GM19193 (cell line): Measurements from ENCODE around the gene AKAP10.
A peak's percentile ranks its signal among the peaks of the same experiment; 100 is the strongest.

Experiments used
- POLR2A ChIP-seq: IDR thresholded peaks from 4 replicates; pipeline ENCODE4 v1.6.1; 2011; ENCODE audit not compliant: insufficient read depth, insufficient read length; ENCODE audit errors: extremely low read depth

AKAP10 gene

GRCh38 chr17:19991252-19991885 is 13.7 kb upstream of the AKAP10 start:
- TF ChIP-seq POLR2A: no peak

- TF ChIP-seq POLR2A: no peak
Measured at GRCh38 chr17:19987897-19988296, 10.3 kb upstream of the AKAP10 start.

GRCh38 chr17:19986941-19987861 is 9.6 kb upstream of the AKAP10 start:
- TF ChIP-seq POLR2A: no peak

DNA sequence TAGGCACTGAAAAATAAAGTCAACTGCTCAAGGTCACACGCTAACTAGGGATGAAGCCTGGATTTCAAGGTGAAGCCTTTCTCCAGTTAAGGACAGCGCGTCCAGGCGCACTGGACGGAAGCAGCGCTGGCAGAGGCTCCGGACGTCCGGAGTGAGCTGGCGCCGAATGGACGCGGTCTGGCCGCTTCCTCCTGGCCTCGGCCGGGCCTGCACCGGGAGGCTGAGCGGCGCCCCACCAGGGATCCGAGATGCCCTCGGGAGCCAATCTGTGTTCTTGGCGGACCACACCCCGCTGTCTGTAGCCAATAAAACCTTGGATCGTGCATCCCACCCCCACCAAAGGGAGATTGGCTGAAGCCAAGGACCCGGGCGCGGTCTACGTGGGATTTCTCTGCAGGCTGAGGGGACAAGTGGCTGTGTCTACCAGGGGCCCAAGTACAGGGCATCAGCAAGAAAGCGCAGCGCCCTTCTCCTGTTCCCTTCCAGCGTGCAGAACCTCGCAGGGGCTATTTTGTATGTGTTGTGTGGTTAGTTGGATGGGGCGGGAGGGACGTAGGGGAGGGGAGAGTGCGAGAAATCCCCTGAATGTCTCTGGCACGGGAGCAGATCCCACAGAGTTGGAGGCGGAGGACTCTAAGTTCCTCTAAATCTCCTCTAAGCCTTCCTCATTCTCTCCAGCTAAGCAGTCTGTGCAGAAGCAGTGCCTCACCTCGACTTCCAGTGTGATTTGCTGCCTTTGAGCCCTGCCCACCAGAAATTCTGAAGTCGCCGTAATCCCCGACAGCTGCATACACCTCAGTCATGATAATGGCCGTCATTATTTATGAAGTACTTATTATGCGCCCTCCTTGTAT is 2.5 kb upstream of the AKAP10 start:
- TF ChIP-seq POLR2A: no peak

DNA sequence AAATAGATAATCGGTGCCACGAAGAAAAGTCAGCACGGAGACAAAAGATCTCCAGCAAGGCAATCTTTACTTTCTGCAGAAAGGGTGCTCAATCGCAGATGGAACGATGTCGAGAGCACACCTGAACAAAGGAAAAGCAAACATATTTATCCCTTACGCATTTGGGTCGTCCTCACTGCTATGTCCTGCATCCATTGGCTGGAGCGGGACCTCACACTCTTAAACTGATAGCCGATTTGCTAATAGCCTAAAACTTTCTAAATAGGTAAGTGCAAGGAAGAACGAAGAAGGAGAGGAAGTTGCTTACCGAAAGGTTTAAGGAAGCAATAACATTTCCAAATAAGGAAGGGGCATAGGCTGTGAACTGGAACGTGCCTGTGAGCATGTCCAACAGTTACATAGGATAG is 1.2 kb upstream of the AKAP10 start:
- TF ChIP-seq POLR2A: no peak

GRCh38 chr17:19978209-19978802 is 678 bp upstream of the AKAP10 start:
- TF ChIP-seq POLR2A: peak; percentile 52

DNA sequence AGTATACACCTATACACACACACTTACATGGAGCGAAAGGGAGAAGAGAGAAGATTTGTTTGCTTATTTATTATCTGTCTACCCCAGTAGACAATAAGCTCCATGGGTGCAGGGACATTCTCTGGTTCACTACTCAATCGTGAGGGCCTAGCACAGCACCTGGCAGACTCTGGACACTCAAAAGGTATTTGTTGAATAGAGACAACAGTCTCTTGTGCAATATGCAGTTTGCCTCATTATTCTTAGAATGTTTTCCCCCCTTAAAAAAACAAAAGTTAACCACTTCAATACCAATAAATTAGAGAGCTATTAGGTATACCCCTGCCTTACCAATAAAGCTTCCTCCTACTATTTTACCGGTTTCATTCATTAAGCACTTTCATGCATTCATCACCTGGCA is 2.0 kb downstream of the AKAP10 start:
- TF ChIP-seq POLR2A: no peak

DNA sequence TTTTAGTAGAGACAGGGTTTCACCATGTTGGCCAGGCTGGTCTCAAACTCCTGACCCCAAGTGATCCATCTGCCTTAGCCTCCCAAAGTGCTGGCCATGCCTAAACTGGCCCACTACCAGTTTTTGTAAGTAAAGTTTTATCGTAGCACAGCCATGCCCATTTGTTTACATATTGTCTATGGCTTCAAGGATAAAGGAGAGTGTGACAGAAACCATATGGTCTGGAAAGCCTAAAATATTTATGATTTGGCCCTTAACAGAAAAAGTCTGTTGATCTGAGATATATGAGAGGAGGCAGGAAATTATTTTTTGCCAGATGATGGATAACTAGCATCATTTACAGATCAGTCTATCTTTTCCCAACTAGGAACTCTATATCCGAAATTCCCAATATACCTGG is 4.5 kb downstream of the AKAP10 start:
- TF ChIP-seq POLR2A: no peak

DNA sequence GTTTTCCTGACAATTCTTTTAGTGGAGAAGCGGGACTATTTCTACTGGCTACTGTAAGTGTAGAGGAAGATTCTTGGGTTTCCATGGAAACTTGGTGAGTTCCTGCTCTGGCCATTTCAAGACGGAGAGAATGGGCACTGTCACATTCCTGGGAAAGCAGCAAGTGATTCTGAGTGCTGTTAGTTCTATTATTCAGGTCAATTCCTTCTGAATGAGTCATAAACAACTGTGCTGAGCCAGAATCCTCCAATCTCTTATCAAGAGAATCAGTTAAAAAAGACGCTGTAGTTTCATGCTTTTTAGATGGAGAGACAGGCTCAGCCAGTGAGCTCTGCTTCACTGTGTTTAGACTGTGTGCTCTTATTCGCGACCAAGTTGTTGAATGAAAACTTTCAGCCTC is 19.6 kb downstream of the AKAP10 start:
- TF ChIP-seq POLR2A: no peak

DNA sequence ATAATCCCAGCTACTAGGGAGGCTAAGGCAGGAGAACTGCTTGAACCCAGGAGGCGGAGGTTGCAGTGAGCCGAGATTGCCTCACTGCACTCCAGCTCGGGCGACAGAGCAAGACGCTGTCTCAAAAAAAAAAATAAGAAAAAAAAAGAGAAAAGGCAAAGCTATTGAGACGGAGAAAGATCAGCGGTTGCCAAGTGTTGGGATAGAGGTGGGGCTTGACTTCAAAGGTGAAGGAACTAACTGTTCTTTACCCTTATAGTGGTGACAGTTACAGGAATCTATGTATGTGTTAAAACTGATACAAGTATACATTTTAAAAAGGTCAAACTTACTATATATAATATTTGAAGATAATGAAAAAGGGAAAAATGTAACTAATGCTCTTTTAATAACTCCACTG is 22.5 kb downstream of the AKAP10 start:
- TF ChIP-seq POLR2A: no peak

GRCh38 chr17:19948116-19948943 is 29.3 kb downstream of the AKAP10 start:
- no peak for TF ChIP-seq POLR2A

DNA sequence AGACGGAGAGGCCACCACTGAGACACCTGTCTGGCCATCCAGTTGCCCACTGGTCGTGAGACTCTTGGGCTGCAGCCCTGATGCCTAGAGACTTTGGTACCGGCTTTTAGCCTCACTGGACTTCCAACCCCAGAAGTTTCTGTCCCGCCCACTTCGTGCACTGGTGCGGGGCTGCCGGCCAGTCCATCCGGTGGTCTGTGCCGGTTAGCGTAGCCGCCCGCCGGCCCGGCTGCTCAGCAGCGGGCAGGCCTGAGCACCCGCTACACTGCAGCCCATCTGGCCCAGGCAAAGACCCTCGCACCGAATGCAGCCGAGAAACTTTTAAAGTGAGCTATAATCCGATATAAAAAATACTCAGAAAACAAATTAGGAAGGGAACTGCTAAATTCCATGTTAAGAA is 30.7 kb downstream of the AKAP10 start:
- TF ChIP-seq POLR2A: no peak

DNA sequence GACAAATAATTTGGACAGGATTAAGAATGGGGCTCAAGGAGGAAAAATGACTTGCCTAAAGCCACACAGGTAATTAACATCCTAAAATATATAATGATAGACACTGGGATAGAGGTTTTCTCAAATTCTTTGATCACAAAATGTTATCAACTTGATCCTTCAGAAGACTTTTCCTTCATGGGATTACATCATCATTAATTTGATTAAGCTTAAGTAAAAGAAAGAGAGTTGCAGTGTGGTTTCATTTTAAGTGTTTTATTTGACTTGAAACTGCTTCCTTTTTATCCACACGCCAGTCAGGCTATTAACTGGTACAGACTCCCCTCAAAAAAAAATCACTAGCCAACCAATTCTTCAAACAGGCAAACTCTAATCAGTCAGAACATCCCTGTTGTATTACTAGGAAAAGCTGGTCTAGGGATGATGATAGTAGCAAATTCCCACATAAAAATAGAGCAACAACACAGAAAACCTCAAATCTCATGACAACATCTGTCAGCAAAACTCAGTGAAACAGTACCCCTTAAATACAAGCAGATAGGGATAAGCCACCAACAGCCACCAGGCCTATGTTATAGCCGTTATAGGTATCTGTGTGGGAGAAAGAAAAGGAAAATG is 32.5 kb downstream of the AKAP10 start:
- no peak for TF ChIP-seq POLR2A

- TF ChIP-seq POLR2A: no peak
Measured at GRCh38 chr17:19943599-19943998, 34.0 kb downstream of the AKAP10 start.
